ENCODE results near the gene CNTNAP2. TPM values are rescaled to one million over a fixed set of nuclear protein-coding genes. Genes with fewer than 3 reads are reported as not detected.

Gene CNTNAP2
- total and polyA plus RNA-seq, 2 of the 4 experiments (the other 2 are of a cell fraction): not detected

GRCh38 chr7:148261996-148262688 is 2145.5 kb downstream of the CNTNAP2 start:
- no peak overlapping the region for H3K14ac ChIP-seq (replicated peaks; ENCODE audit: low read depth, low read length)
- no peak overlapping the region for H2AK9ac ChIP-seq (replicated peaks; ENCODE audit: low read depth, low read length, poor library complexity)
- no peak for ATAC-seq (ENCODE audit: low read depth)
- no peak overlapping the region for H4K91ac ChIP-seq (ENCODE audit: insufficient read depth, low read depth, low read length)
- no peak for DNase-seq
- no peaks in the 10 kb centered on the region for H3K36me3 ChIP-seq (ENCODE audit: control insufficient read depth, insufficient read depth, low read length)
- no peak overlapping the region for H2AK5ac ChIP-seq (ENCODE audit: low read depth, low read length)
- H4K20me1 ChIP-seq (ENCODE audit: insufficient read depth, low read length): no peaks in the 10 kb centered on the region
- CTCF ChIA-PET: interaction anchor here (0.6 to 0.8 kb wide), 2 partner anchors 19 to 1545 kb away, joined by 3 read pairs; no protein-coding TSS in a partner anchor
- H3K27me3 ChIP-seq (ENCODE audit: control insufficient read depth, insufficient read depth, low read length): no peaks in the 10 kb centered on the region
- in situ Hi-C loops (cut with MboI; ENCODE audit: low sequenced_read_pairs) (loop anchor here (25.0 kb wide), 2 partner anchors 700 to 825 kb away; no protein-coding TSS in a partner anchor), intact Hi-C loops (cut with micrococcal nuclease) (loop anchor here (5.0 to 10.0 kb wide), 2 partner anchors 703 to 1015 kb away; no protein-coding TSS in a partner anchor), dilution Hi-C loops (cut with HindIII; ENCODE audit: low sequenced_read_pairs, unreplicated experiment) (no loop called here)
- H2AFZ ChIP-seq (replicated peaks; ENCODE audit: low read length, poor library complexity): no peak overlapping the region
- H2BK20ac ChIP-seq (ENCODE audit: low read depth, low read length): no peak overlapping the region
- H3K79me1 ChIP-seq (ENCODE audit: low read depth in 1 of 2, low read length in 2 of 2): no peaks in the 10 kb centered on the region
- H3K9me1 ChIP-seq (ENCODE audit: insufficient read depth, low read length): no peaks in the 10 kb centered on the region
- no peak overlapping the region for H4K8ac ChIP-seq (ENCODE audit: low read depth in 2 of 2, low read length in 2 of 2)
- H4K5ac ChIP-seq (ENCODE audit: low read depth, low read length): no peak overlapping the region
- no peak overlapping the region for H3K4ac ChIP-seq (ENCODE audit: low read depth, low read length)
- H3K4me2 ChIP-seq (ENCODE audit: low read depth, low read length): no peak overlapping the region
- H3K23ac ChIP-seq (ENCODE audit: low read depth, low read length): no peak overlapping the region
- H2BK5ac ChIP-seq (ENCODE audit: low read depth, low read length, poor library complexity, severe bottlenecking): no peak overlapping the region
- H3K27ac ChIP-seq (ENCODE audit: insufficient read depth, low read length): no peak overlapping the region
- no peak overlapping the region for H2BK15ac ChIP-seq (ENCODE audit: low read depth, low read length)
- 30% methylated on average over 6 of the region's 12 CpGs; no CpG with 5 or more reads in 1 of the 2 experiments for WGBS, 2 experiments (ENCODE audit: extremely low coverage in 2 of 2, insufficient read length in 1 of 2)
- no peak overlapping the region for H3K56ac ChIP-seq (ENCODE audit: extremely low read depth, insufficient read depth, low read length)
- TF ChIP-seq MAZ (IDR thresholded peaks at IDR 0.05; ENCODE audit: borderline replicate concordance, low read depth, low read length) (no peak), SMC3 (IDR thresholded peaks at IDR 0.05; ENCODE audit: low read depth, low read length) (no peak), MXI1 (IDR thresholded peaks at IDR 0.05; ENCODE audit: borderline replicate concordance, low read depth, low read length) (no peak), POLR2A (IDR thresholded peaks at IDR 0.05; ENCODE audit: low read depth, low read length) (no peak), USF2 (IDR thresholded peaks at IDR 0.05; ENCODE audit: low read depth, low read length) (no peak), MAFK (IDR thresholded peaks at IDR 0.05; ENCODE audit: low read depth, low read length) (peak; percentile 83), BHLHE40 (IDR thresholded peaks at IDR 0.05; ENCODE audit: low read depth, low read length) (no peak)
- TF ChIP-seq, protein P1, sequence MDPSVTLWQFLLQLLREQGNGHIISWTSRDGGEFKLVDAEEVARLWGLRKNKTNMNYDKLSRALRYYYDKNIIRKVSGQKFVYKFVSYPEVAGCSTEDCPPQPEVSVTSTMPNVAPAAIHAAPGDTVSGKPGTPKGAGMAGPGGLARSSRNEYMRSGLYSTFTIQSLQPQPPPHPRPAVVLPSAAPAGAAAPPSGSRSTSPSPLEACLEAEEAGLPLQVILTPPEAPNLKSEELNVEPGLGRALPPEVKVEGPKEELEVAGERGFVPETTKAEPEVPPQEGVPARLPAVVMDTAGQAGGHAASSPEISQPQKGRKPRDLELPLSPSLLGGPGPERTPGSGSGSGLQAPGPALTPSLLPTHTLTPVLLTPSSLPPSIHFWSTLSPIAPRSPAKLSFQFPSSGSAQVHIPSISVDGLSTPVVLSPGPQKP (IDR thresholded peaks at IDR 0.05; ENCODE audit: borderline replicate concordance, low read depth, low read length): no peak
- H3K4me3 ChIP-seq (ENCODE audit: insufficient read depth, low read depth, low read length): no peak overlapping the region
- H3K18ac ChIP-seq (ENCODE audit: low read depth, low read length): no peak overlapping the region
- POLR2A ChIA-PET (ENCODE audit: unreplicated experiment): no interaction called here
- no peak overlapping the region for H2BK120ac ChIP-seq (ENCODE audit: low read depth, low read length)
- H3K4me1 ChIP-seq (ENCODE audit: control insufficient read depth, insufficient read depth, low read length): no peaks in the 10 kb centered on the region
- no TSS peak for BruUV-seq (replicated peaks)
- H3K9me3 ChIP-seq (ENCODE audit: control insufficient read depth, insufficient read depth, low read length): peaks cover 9% of the 10 kb centered on the region
- no peak overlapping the region for H3K9ac ChIP-seq (ENCODE audit: low read depth, low read length)
